Liver (tissue), 9 donors: ENCODE data around the gene EPB41L2. TPM values are rescaled to one million over a fixed set of nuclear protein-coding genes. Genes with fewer than 3 reads are reported as not detected.

ENCODE experiments used
- DNase-seq: peaks from one replicate; pipeline ENCODE4 v3.0.0-alpha.2; 2017; ENCODE audit warnings: low spot score
- H3K27ac ChIP-seq, 2 donors: one replicate each; pipeline ENCODE4 v1.7.0; 2013; ENCODE audit warnings: inconsistent platforms in 2 of 2, low read length in 2 of 2, control low read depth in 1 of 2, low read depth in 1 of 2, mild to moderate bottlenecking in 1 of 2
- H3K27me3 ChIP-seq, 4 donors: one replicate each; pipeline versions ENCODE4 v1.6.1 to v1.7.0; 2013; ENCODE audit warnings: low read length in 3 of 4, inconsistent platforms in 1 of 4, mild to moderate bottlenecking in 1 of 4, moderate library complexity in 1 of 4; ENCODE audit not compliant: control insufficient read depth in 4 of 4, insufficient read depth in 4 of 4
- H3K36me3 ChIP-seq, 4 donors: one replicate each; pipeline versions ENCODE4 v1.6.1 to v1.7.0; 2013; ENCODE audit warnings: low read length in 3 of 4, mild to moderate bottlenecking in 3 of 4, low read depth in 1 of 4, moderate library complexity in 1 of 4; ENCODE audit not compliant: control insufficient read depth in 4 of 4, insufficient read depth in 3 of 4
- H3K4me1 ChIP-seq, 4 donors: one replicate each; pipeline versions ENCODE4 v1.6.1 to v1.7.0; 2013; ENCODE audit warnings: low read length in 3 of 4, mild to moderate bottlenecking in 3 of 4, moderate library complexity in 1 of 4; ENCODE audit not compliant: control insufficient read depth in 4 of 4, insufficient read depth in 4 of 4
- H3K4me3 ChIP-seq, 3 donors: one replicate each; pipeline versions ENCODE4 v1.6.1 to v1.7.0; 2013; ENCODE audit warnings: low read length in 3 of 3, control low read depth in 1 of 3, low read depth in 1 of 3, mild to moderate bottlenecking in 1 of 3
- H3K9ac ChIP-seq, 2 donors: one replicate each; pipeline ENCODE4 v1.7.0; 2013; ENCODE audit warnings: low read length in 2 of 2, mild to moderate bottlenecking in 2 of 2, moderate library complexity in 2 of 2, control low read depth in 1 of 2, low read depth in 1 of 2
- H3K9me3 ChIP-seq, 4 donors: one replicate each; pipeline versions ENCODE4 v1.6.1 to v1.7.0; 2013; ENCODE audit warnings: low read length in 3 of 4; ENCODE audit not compliant: control insufficient read depth in 4 of 4
- EGR1 ChIP-seq, 2 donors: IDR thresholded peaks; 2 replicates each; pipeline ENCODE4 v1.6.1; 2016 to 2018; ENCODE audit warnings: antibody characterized with exemption in 2 of 2, low read depth in 2 of 2
- FOXA1 ChIP-seq: IDR thresholded peaks from 2 replicates; pipeline ENCODE4 v1.6.1; 2016; ENCODE audit warnings: antibody characterized with exemption
- FOXA2 ChIP-seq: IDR thresholded peaks from 2 replicates; pipeline ENCODE4 v1.6.1; 2016; ENCODE audit warnings: antibody characterized with exemption
- GABPA ChIP-seq, 2 donors: IDR thresholded peaks in 1 of 2; conservative IDR thresholded peaks in 1 of 2; 2 replicates each; pipeline ENCODE4 v1.6.1; 2016; ENCODE audit warnings: antibody characterized with exemption in 2 of 2, mild to moderate bottlenecking in 1 of 2, moderate library complexity in 1 of 2
- HNF4A ChIP-seq, 2 donors: conservative IDR thresholded peaks; 2 replicates each; pipeline ENCODE4 v1.6.1; 2016; ENCODE audit warnings: antibody characterized with exemption in 2 of 2, mild to moderate bottlenecking in 2 of 2
- HNF4G ChIP-seq: IDR thresholded peaks from 2 replicates; pipeline ENCODE4 v1.6.1; 2016; ENCODE audit warnings: antibody characterized with exemption
- JUND ChIP-seq, 2 donors: IDR thresholded peaks; 2 replicates each; pipeline ENCODE4 v1.6.1; 2016; ENCODE audit warnings: antibody characterized with exemption in 2 of 2
- RAD21 ChIP-seq, 2 donors: IDR thresholded peaks; 2 replicates each; pipeline ENCODE4 v1.6.1; 2016; ENCODE audit warnings: antibody characterized with exemption in 2 of 2, mild to moderate bottlenecking in 2 of 2
- SP1 ChIP-seq: IDR thresholded peaks from 2 replicates; pipeline ENCODE4 v1.6.1; 2018; ENCODE audit warnings: antibody characterized with exemption, mild to moderate bottlenecking
- YY1 ChIP-seq: IDR thresholded peaks from 2 replicates; pipeline ENCODE4 v1.6.1; 2016; ENCODE audit warnings: antibody characterized with exemption, mild to moderate bottlenecking
- WGBS: extraction: QIAGEN DNeasy Blood & Tissue Kit; methylation state at CpG from one replicate; pipeline ENCODE4 v1.1.7; 2013; 5-methylcytosine and 5-hydroxymethylcytosine counted together
- polyA plus RNA-seq, 2 donors: library from polyadenylated mRNA; stranded (reverse) in 1 of 2; unstranded in 1 of 2; fragments of 200-250 nt in 1 of 2; fragments of >200 nt in 1 of 2; fragmentation: Nextera tagmentation in 1 of 2; extraction: Ambion mirVana in 1 of 2; gene quantifications; one replicate each; pipeline versions ENCODE4 v1.2.1 to v1.2.3, GENCODE V29; 2013 to 2015
- total RNA-seq, 2 donors: library from RNA; depleted of rRNA; stranded (reverse); fragments of >200 nt; gene quantifications; one replicate each; pipeline ENCODE4 v1.2.3, GENCODE V29; 2014
- TF ChIP-seq, protein P1 (sequence below): IDR thresholded peaks from 2 replicates; pipeline ENCODE4 v1.6.1; 2016; ENCODE audit warnings: antibody characterized with exemption
- TF ChIP-seq, protein P2 (sequence below): IDR thresholded peaks from 2 replicates; pipeline ENCODE4 v1.6.1; 2016; ENCODE audit warnings: antibody characterized with exemption, mild to moderate bottlenecking
- TF ChIP-seq, protein P3 (sequence below): IDR thresholded peaks from 2 replicates; pipeline ENCODE4 v1.6.1; 2016; ENCODE audit warnings: antibody characterized with exemption
- TF ChIP-seq, protein P4 (sequence below): fragments of 150-350 bp; IDR thresholded peaks from 2 replicates; pipeline ENCODE4 v1.5.1; 2017; ENCODE audit warnings: improper control_type of control experiment, low read depth, low read length; ENCODE audit not compliant: missing input control
- TF ChIP-seq, protein P5 (sequence below): IDR thresholded peaks from 2 replicates; pipeline ENCODE4 v1.6.1; 2016; ENCODE audit warnings: antibody characterized with exemption
- donor health status: healthy.
- donor health status: healthy.
- donor health status: healthy.
- donor health status: healthy.
- donor health status: healthy.

EPB41L2 gene
- total and polyA plus RNA-seq, 4 donors = 10.0 to 43.3 (median 18.7) TPM

DNA sequence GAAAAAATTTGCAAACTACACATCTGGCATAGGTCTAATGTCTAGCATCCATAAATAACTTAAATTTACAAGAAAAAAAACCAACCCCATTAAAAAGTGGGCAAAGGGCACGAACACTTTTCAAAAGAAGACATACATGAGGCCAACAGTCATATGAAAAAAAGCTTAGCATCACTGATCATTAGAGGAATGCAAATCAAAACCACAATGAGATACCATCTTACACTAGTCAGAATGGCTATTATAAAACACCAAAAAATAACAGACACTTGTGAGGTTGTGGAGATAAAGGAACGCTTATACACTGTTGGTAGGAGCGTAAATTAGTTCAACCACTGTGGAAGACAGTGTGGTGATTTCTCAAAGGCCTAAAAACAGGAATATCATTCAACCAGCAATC, 33.7 kb upstream of the EPB41L2 start:
- H3K4me1 ChIP-seq = no peaks in the 10 kb centered on the region
- H3K4me3 ChIP-seq = no peak overlapping the region
- H3K9ac ChIP-seq = no peak overlapping the region
- H3K36me3 ChIP-seq = no peaks in the 10 kb centered on the region
- no peak for TF ChIP-seq SP1
- TF ChIP-seq, protein P1, sequence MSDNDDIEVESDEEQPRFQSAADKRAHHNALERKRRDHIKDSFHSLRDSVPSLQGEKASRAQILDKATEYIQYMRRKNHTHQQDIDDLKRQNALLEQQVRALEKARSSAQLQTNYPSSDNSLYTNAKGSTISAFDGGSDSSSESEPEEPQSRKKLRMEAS = no peak
- no peak for TF ChIP-seq HNF4G
- no peak for TF ChIP-seq HNF4A (conservative IDR thresholded peaks at IDR 0.05)
- TF ChIP-seq GABPA (IDR thresholded peaks at IDR 0.05 in 1 of 2, conservative IDR thresholded peaks at IDR 0.05 in 1 of 2) = no peak
- TF ChIP-seq, protein P2, sequence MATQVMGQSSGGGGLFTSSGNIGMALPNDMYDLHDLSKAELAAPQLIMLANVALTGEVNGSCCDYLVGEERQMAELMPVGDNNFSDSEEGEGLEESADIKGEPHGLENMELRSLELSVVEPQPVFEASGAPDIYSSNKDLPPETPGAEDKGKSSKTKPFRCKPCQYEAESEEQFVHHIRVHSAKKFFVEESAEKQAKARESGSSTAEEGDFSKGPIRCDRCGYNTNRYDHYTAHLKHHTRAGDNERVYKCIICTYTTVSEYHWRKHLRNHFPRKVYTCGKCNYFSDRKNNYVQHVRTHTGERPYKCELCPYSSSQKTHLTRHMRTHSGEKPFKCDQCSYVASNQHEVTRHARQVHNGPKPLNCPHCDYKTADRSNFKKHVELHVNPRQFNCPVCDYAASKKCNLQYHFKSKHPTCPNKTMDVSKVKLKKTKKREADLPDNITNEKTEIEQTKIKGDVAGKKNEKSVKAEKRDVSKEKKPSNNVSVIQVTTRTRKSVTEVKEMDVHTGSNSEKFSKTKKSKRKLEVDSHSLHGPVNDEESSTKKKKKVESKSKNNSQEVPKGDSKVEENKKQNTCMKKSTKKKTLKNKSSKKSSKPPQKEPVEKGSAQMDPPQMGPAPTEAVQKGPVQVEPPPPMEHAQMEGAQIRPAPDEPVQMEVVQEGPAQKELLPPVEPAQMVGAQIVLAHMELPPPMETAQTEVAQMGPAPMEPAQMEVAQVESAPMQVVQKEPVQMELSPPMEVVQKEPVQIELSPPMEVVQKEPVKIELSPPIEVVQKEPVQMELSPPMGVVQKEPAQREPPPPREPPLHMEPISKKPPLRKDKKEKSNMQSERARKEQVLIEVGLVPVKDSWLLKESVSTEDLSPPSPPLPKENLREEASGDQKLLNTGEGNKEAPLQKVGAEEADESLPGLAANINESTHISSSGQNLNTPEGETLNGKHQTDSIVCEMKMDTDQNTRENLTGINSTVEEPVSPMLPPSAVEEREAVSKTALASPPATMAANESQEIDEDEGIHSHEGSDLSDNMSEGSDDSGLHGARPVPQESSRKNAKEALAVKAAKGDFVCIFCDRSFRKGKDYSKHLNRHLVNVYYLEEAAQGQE = no peak
- TF ChIP-seq RAD21 (IDR thresholded peaks at IDR 0.05) = no peak
- TF ChIP-seq, protein P3, sequence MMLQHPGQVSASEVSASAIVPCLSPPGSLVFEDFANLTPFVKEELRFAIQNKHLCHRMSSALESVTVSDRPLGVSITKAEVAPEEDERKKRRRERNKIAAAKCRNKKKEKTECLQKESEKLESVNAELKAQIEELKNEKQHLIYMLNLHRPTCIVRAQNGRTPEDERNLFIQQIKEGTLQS = no peak
- no peak for TF ChIP-seq EGR1 (IDR thresholded peaks at IDR 0.05; ENCODE audit: low read depth in 2 of 2)
- TF ChIP-seq, protein P4, sequence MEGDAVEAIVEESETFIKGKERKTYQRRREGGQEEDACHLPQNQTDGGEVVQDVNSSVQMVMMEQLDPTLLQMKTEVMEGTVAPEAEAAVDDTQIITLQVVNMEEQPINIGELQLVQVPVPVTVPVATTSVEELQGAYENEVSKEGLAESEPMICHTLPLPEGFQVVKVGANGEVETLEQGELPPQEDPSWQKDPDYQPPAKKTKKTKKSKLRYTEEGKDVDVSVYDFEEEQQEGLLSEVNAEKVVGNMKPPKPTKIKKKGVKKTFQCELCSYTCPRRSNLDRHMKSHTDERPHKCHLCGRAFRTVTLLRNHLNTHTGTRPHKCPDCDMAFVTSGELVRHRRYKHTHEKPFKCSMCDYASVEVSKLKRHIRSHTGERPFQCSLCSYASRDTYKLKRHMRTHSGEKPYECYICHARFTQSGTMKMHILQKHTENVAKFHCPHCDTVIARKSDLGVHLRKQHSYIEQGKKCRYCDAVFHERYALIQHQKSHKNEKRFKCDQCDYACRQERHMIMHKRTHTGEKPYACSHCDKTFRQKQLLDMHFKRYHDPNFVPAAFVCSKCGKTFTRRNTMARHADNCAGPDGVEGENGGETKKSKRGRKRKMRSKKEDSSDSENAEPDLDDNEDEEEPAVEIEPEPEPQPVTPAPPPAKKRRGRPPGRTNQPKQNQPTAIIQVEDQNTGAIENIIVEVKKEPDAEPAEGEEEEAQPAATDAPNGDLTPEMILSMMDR = no peak
- no peak overlapping the region for H3K27ac ChIP-seq
- 93% methylated on average over 3 of the region's 3 CpGs for WGBS
- H3K27me3 ChIP-seq = no peaks in the 10 kb centered on the region
- DNase-seq = no peak
- H3K9me3 ChIP-seq = peaks cover 0 to 5% (median 0%) of the 10 kb centered on the region in 4 donors

DNA sequence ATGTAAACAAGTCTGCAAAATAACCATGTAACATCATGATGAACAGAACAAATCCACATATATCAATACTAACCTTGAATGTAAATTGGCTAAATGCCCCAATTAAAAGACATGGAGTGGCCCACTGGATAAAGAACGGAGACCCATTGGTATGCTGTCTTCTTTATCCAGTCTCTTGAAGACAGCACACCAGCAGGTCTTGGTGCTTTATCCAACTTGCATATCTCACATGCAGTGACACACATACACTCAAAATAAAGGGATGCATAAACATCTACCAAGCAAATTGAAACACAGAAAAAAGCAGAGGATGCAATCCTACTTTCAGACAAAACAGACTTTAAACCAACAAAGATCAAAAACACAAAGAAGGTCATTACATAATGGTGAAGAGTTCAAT, 30.3 kb upstream of the EPB41L2 start:
- Histone ChIP-seq H3K4me3 (no peak overlapping the region), H3K27me3 (no peaks in the 10 kb centered on the region), H3K36me3 (no peaks in the 10 kb centered on the region), H3K4me1 (no peaks in the 10 kb centered on the region), H3K9me3 (peaks cover 0 to 5% (median 0%) of the 10 kb centered on the region in 4 donors), H3K27ac (no peak overlapping the region), H3K9ac (no peak overlapping the region)
- no peak for DNase-seq
- 96% methylated on average over 1 of the region's 1 CpG for WGBS
- TF ChIP-seq, protein P3 = no peak
- TF ChIP-seq HNF4G (no peak), JUND (IDR thresholded peaks at IDR 0.05) (no peak), FOXA2 (no peak), GABPA (IDR thresholded peaks at IDR 0.05 in 1 of 2, conservative IDR thresholded peaks at IDR 0.05 in 1 of 2) (no peak), EGR1 (IDR thresholded peaks at IDR 0.05; ENCODE audit: low read depth in 2 of 2) (no peak), YY1 (no peak), FOXA1 (no peak)
- TF ChIP-seq, protein P1 = no peak
- TF ChIP-seq, protein P4 = no peak
- TF ChIP-seq, protein P5, sequence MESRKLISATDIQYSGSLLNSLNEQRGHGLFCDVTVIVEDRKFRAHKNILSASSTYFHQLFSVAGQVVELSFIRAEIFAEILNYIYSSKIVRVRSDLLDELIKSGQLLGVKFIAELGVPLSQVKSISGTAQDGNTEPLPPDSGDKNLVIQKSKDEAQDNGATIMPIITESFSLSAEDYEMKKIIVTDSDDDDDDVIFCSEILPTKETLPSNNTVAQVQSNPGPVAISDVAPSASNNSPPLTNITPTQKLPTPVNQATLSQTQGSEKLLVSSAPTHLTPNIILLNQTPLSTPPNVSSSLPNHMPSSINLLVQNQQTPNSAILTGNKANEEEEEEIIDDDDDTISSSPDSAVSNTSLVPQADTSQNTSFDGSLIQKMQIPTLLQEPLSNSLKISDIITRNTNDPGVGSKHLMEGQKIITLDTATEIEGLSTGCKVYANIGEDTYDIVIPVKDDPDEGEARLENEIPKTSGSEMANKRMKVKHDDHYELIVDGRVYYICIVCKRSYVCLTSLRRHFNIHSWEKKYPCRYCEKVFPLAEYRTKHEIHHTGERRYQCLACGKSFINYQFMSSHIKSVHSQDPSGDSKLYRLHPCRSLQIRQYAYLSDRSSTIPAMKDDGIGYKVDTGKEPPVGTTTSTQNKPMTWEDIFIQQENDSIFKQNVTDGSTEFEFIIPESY = no peak
- TF ChIP-seq, protein P2 = no peak
